Suprapubic skin (tissue), 4 donors: ENCODE results near the gene CLDN12. TPM values are rescaled to one million over a fixed set of nuclear protein-coding genes. Genes with fewer than 3 reads are reported as not detected.
A peak's percentile ranks its signal among the peaks of the same experiment; 100 is the strongest.

Experiments used
- DNase-seq, 2 donors: peaks; one replicate each; pipeline ENCODE4 v3.0.0-alpha.2; 2019; ENCODE audit warnings: low spot score in 2 of 2
- H3K27ac ChIP-seq: fragments of 200-600 bp; sonication (generic); one replicate; pipeline ENCODE4 v1.5.1; 2019
- H3K27me3 ChIP-seq: fragments of 200-600 bp; sonication (generic); one replicate; pipeline ENCODE4 v1.5.1; 2019
- H3K36me3 ChIP-seq: fragments of 200-600 bp; sonication (generic); one replicate; pipeline ENCODE4 v1.5.1; 2019
- H3K4me1 ChIP-seq: fragments of 200-600 bp; sonication (generic); one replicate; pipeline ENCODE4 v1.5.1; 2019
- H3K4me3 ChIP-seq: fragments of 200-600 bp; sonication (generic); one replicate; pipeline ENCODE4 v1.5.1; 2019; ENCODE audit warnings: mild to moderate bottlenecking
- H3K9me3 ChIP-seq: fragments of 200-600 bp; sonication (generic); one replicate; pipeline ENCODE4 v1.5.1; 2019
- EP300 ChIP-seq: sonication (generic); formaldehyde crosslinking; IDR thresholded peaks from one replicate; pipeline ENCODE4 v1.6.1; 2017; ENCODE audit warnings: antibody characterized with exemption
- POLR2A ChIP-seq, 2 donors: fragments of 450-650 bp; IDR thresholded peaks; one replicate each; pipeline ENCODE4 v1.6.1; 2017; ENCODE audit warnings: antibody characterized with exemption in 2 of 2, mild to moderate bottlenecking in 2 of 2, moderate library complexity in 2 of 2
- POLR2AphosphoS5 ChIP-seq, 3 donors: sonication (generic); formaldehyde crosslinking; IDR thresholded peaks; one replicate each; pipeline ENCODE4 v1.6.1; 2017; ENCODE audit warnings: antibody characterized with exemption in 3 of 3
- WGBS: methylation state at CpG from one replicate; pipeline ENCODE4 v1.1.5; 2018; 5-methylcytosine and 5-hydroxymethylcytosine counted together
- total RNA-seq, 4 donors: library from RNA; depleted of rRNA; stranded (reverse); fragments of >200 nt; gene quantifications; one replicate each; pipeline ENCODE4 v1.1.0, GENCODE V29; 2016
- TF ChIP-seq, protein P1 (sequence below), 2 donors: fragments of 200-600 bp in 1 of 2; fragments of 450-650 bp in 1 of 2; sonication (generic) in 1 of 2; IDR thresholded peaks; one replicate each; pipeline ENCODE4 v1.5.1; 2016 to 2019; ENCODE audit warnings: antibody characterized with exemption in 2 of 2, mild to moderate bottlenecking in 1 of 2, moderate library complexity in 1 of 2

The CLDN12 gene
- total RNA-seq, 4 donors from 2014 or later, result 9.8 to 24.2 (median 17.7) TPM

DNA sequence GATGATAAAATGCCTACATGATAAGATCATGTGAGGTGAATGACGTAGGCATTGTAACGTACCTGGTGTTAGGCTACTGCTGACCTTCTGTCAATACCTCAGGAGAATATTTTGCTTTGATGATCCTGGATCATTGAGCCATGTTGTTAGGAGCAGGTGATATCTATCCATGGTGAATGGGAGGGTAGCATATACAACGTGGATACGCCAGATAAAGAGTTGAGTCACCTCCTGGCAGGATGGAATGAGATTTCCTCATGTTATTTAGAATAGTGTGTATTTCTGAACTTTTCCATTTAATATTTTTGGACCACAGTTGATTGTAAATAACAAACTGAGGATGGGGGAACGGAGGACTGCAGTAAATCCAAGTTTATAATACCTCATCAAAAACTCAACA, 11.8 kb upstream of the CLDN12 start:
- TF ChIP-seq EP300, result no peak
- no peak for TF ChIP-seq POLR2A (IDR thresholded peaks at IDR 0.05)
- no peak for TF ChIP-seq POLR2AphosphoS5 (IDR thresholded peaks at IDR 0.05)
- no peaks in the 10 kb centered on the region for H3K36me3 ChIP-seq
- H3K27ac ChIP-seq, result no peak overlapping the region
- H3K4me1 ChIP-seq, result no peaks in the 10 kb centered on the region
- no peaks in the 10 kb centered on the region for H3K27me3 ChIP-seq
- WGBS, result 80% methylated on average over 5 of the region's 5 CpGs
- no peaks in the 10 kb centered on the region for H3K9me3 ChIP-seq
- H3K4me3 ChIP-seq, result no peak overlapping the region
- DNase-seq, result no peak

- no peak overlapping the region for H3K27ac ChIP-seq
- DNase-seq, result no peak
- no peaks in the 10 kb centered on the region for H3K4me1 ChIP-seq
- no peak for TF ChIP-seq POLR2A (IDR thresholded peaks at IDR 0.05)
- TF ChIP-seq POLR2AphosphoS5 (IDR thresholded peaks at IDR 0.05), result no peak
- TF ChIP-seq, protein P1, sequence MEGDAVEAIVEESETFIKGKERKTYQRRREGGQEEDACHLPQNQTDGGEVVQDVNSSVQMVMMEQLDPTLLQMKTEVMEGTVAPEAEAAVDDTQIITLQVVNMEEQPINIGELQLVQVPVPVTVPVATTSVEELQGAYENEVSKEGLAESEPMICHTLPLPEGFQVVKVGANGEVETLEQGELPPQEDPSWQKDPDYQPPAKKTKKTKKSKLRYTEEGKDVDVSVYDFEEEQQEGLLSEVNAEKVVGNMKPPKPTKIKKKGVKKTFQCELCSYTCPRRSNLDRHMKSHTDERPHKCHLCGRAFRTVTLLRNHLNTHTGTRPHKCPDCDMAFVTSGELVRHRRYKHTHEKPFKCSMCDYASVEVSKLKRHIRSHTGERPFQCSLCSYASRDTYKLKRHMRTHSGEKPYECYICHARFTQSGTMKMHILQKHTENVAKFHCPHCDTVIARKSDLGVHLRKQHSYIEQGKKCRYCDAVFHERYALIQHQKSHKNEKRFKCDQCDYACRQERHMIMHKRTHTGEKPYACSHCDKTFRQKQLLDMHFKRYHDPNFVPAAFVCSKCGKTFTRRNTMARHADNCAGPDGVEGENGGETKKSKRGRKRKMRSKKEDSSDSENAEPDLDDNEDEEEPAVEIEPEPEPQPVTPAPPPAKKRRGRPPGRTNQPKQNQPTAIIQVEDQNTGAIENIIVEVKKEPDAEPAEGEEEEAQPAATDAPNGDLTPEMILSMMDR (IDR thresholded peaks at IDR 0.05), result no peak
- no peak for TF ChIP-seq EP300
- 91% methylated on average over 4 of the region's 4 CpGs for WGBS
- no peak overlapping the region for H3K4me3 ChIP-seq
- H3K9me3 ChIP-seq, result no peaks in the 10 kb centered on the region
- H3K27me3 ChIP-seq, result no peaks in the 10 kb centered on the region
- H3K36me3 ChIP-seq, result no peaks in the 10 kb centered on the region
Measured at GRCh38 chr7:90396420-90396819, 6.8 kb upstream of the CLDN12 start.

DNA sequence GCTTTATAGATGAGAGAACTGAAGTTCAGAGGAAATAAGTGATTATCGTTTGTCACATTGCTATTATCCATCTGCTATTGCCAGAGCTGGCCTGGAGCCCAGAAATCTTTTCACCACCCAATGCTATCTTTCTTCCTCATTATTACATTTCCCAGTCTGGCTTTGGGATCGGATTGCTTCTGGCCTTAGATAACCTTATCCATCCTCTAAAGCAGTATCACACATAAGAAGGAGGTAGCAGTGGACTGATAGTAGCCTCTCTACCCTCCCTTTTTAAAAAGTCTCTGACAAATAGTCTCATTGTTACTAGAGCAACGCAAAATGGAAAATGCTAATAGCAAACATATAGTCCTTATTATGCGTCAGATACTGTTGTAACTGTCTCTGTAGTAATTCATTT, 1.3 kb upstream of the CLDN12 start:
- Histone ChIP-seq H3K4me1 (peaks cover 13% of the 10 kb centered on the region), H3K27me3 (no peaks in the 10 kb centered on the region), H3K9me3 (no peaks in the 10 kb centered on the region), H3K4me3 (no peak overlapping the region), H3K36me3 (peaks cover 10% of the 10 kb centered on the region), H3K27ac (no peak overlapping the region)
- DNase-seq, result no peak
- WGBS, result 32% methylated on average over 4 of the region's 4 CpGs
- TF ChIP-seq EP300 (no peak), POLR2A (IDR thresholded peaks at IDR 0.05) (no peak), POLR2AphosphoS5 (IDR thresholded peaks at IDR 0.05) (no peak)
- TF ChIP-seq, protein P1 (IDR thresholded peaks at IDR 0.05), result no peak

DNA sequence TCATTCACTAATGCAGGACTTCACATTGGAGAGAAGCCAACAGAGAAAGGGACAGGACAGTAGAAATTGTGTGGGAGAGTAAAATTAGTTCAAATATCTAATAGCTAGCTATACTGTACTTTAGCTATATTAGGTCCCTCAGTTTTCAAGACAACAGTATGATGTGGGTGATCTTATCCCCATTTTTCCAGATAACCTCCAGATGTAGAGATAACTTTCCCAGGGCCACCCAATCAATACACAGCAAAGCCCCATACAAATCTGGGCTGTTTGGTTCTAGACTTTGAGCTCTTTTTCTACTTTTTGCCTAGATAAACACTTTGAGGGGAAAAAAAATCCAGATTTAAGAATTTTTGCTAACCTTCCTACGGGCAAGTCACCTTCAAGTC, 482 bp upstream of the CLDN12 start:
- H3K27me3 ChIP-seq, result no peaks in the 10 kb centered on the region
- 18% methylated on average over 1 of the region's 1 CpG for WGBS
- peaks cover 14% of the 10 kb centered on the region for H3K36me3 ChIP-seq
- TF ChIP-seq POLR2AphosphoS5 (IDR thresholded peaks at IDR 0.05), result no peak
- TF ChIP-seq, protein P1 (IDR thresholded peaks at IDR 0.05), result no peak
- no peak for TF ChIP-seq POLR2A (IDR thresholded peaks at IDR 0.05)
- no peak for TF ChIP-seq EP300
- H3K9me3 ChIP-seq, result no peaks in the 10 kb centered on the region
- H3K4me3 ChIP-seq, result peak overlapping the region; percentile 64
- H3K27ac ChIP-seq, result peak overlapping the region; percentile 91
- H3K4me1 ChIP-seq, result peaks cover 13% of the 10 kb centered on the region
- DNase-seq, result no peak

- no peak overlapping the region for H3K4me3 ChIP-seq
- no peak for DNase-seq
- H3K27me3 ChIP-seq, result no peaks in the 10 kb centered on the region
- H3K36me3 ChIP-seq, result peaks cover 19% of the 10 kb centered on the region
- WGBS, result 83% methylated on average over 4 of the region's 4 CpGs
- H3K9me3 ChIP-seq, result no peaks in the 10 kb centered on the region
- no peak overlapping the region for H3K27ac ChIP-seq
- no peak for TF ChIP-seq POLR2AphosphoS5 (IDR thresholded peaks at IDR 0.05)
- TF ChIP-seq EP300, result no peak
- TF ChIP-seq, protein P1 (IDR thresholded peaks at IDR 0.05), result no peak
- TF ChIP-seq POLR2A (IDR thresholded peaks at IDR 0.05), result no peak
- H3K4me1 ChIP-seq, result peaks cover 13% of the 10 kb centered on the region
Measured at GRCh38 chr7:90404777-90405176, 1.5 kb downstream of the CLDN12 start.

DNA sequence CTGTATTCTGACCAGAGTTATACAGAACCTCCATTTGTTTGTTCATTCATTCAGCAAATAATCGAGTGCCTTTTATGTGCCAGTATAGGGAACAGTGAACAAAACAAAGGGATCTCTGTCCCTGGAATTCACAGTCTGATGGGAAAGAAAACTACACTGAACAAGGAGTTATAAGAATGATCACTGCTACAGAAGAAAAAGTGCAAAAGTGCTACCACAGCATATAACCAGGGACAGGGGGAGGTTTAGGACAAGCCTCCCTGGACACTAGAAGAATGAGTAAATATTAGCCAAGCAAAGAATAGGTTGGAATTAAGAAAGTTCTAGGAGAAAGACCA, 4.2 kb downstream of the CLDN12 start:
- no peaks in the 10 kb centered on the region for H3K9me3 ChIP-seq
- no peak for TF ChIP-seq EP300
- peaks cover 24% of the 10 kb centered on the region for H3K36me3 ChIP-seq
- DNase-seq, result no peak
- 57% methylated on average over 1 of the region's 1 CpG for WGBS
- H3K4me1 ChIP-seq, result peaks cover 16% of the 10 kb centered on the region
- no peak overlapping the region for H3K4me3 ChIP-seq
- H3K27me3 ChIP-seq, result no peaks in the 10 kb centered on the region
- no peak overlapping the region for H3K27ac ChIP-seq
